C4-2B (cell line): ENCODE results near the gene PEX3.
"Not testable (repeated sequence)": the region's sequence is repeated elsewhere in the genome, so short reads cannot be mapped to it uniquely, and the experiment has no call there.

Experiments
- H3K27ac ChIP-seq: fragments of 450-650 bp; 2 replicates; pipeline ENCODE4 v1.5.1; 2017
- CTCF ChIP-seq: fragments of 450-650 bp; conservative IDR thresholded peaks from 2 replicates; pipeline ENCODE4 v1.5.1; 2017; ENCODE audit warnings: mild to moderate bottlenecking
- ZFX ChIP-seq: fragments of 450-650 bp; IDR thresholded peaks from 2 replicates; pipeline ENCODE4 v1.6.1; 2017

The PEX3 gene

DNA sequence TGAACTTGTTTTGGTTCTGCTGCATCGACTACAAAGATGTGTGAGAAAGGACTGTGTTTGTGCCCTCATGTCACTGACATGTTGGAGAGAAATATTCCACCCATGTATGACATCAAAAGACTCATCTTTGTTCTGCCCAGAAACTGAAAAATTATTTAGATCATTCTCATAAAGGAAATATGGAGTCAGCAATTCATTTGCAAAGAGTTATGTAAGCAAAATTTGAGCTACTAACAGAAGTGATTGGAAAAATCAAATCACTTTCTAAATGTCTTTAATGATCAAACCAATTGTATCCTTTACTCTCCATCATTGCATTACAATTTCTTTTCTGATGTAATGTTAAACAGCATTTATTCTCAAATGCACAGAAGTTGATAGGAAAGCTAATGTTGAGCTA is 19.4 kb upstream of the PEX3 start:
- no peak for TF ChIP-seq ZFX
- no peak for TF ChIP-seq CTCF
- no peak overlapping the region for H3K27ac ChIP-seq

DNA sequence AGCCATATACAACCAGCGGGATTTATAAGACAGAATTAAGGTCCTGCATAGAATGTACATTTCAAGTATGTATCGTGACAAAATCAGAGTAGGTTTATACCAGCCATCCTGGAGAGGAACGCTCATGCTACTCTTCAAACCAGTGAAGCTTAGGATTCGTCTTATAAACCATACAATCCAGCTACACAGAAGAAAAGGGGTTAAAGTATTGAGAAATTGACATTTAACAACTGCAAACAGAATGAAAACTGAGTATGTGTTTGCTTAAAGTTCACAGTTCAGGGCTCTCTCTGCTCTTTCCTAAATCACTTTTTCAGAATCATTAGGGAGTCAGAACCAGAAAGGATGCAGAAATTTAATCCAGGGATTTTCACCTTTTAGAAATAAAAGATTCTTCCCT is 18.0 kb upstream of the PEX3 start:
- no peak for TF ChIP-seq CTCF
- TF ChIP-seq ZFX, result no peak
- H3K27ac ChIP-seq, result no peak overlapping the region

GRCh38 chr6:143441010-143441409 is 9.6 kb upstream of the PEX3 start:
- TF ChIP-seq ZFX (no peak), CTCF (no peak)
- no peak overlapping the region for H3K27ac ChIP-seq

DNA sequence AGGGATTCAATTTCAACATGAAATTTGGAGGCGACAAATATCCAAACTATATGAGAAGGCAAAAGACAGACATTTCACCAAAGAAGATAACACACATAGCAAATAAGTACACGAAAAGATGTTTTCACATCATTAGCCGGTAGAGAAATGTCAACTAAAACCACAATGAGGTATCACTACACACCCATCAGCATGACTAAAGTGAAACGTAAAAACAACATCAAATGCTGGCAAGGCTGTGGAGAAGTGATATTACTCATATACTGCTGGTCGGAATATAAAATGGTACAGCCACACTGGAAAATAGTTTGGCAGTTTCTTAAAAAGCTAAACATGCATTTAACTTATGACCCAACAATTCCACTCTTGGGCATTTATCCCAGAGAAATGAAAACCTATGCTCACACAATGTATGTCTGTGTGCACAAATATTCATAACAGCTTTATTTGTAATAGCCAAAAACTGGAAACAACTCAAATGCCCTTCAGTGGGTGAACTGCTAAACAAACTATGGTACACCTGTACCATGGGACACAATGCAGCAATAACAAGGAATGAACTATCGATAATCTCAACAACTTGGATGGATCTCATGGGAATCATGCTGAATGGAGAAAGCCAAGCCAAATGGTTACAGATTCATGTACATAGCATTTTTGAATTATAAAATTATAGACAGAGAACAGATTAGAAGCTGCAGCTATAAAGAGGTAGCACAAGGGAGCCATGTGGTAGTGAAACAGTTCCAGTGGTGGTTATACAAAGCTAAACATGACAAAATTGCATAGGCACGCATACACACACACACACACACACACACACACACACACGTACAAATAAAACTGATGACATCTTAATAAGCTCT is 8.7 kb upstream of the PEX3 start:
- H3K27ac ChIP-seq, result no peak overlapping the region
- TF ChIP-seq ZFX (no peak), CTCF (no peak)

DNA sequence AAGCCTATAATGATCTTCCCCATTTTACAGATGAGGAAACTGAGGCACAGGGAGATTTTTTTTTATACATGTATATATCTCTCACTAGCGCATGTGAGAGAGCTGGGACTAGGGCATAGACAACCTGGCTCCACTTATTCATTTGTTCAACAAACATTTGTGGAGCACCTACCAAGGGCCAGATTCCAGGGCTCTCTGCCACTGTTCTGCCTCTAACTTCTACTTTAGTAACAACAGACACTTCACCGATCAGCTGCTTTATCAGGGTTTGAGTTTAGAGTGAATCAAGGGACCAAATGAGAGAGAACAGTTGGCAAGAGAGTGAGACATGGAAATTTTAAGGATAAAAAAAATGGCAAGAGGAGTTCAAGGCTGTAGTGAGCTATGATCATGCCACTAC is 7.5 kb upstream of the PEX3 start:
- no peak overlapping the region for H3K27ac ChIP-seq
- TF ChIP-seq CTCF (no peak), ZFX (no peak)

GRCh38 chr6:143447865-143448264 is 2.7 kb upstream of the PEX3 start:
- H3K27ac ChIP-seq, result not testable (repeated sequence)

DNA sequence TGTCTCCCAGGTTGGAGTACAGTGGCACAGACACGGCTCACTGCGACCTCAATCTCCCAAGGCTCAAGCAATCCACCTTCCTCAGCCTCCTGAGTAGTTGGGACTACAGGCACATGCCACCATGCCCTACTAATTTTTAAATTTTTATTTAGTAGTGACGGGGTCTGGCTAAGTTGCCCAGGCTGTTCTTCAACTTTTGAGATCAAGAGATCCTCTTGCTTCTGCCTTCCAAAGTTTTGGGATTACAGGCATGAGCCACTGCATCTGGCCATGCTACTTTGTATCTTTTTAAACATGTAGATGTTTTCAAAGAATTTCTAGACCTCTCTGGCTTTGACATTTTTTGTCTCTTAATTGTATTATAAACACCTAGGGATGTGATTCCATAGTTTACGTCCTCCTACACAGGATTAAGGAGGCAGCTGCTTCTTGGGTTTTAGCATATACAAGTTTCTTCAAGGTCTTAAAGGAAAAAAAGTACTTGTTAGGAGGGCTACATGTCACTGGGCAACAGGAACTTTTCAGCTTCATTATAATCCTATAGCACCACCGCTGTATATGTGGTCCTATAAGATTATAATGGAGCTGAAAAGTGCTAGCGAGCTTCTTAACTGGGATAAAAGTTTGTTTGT is 1.4 kb upstream of the PEX3 start:
- TF ChIP-seq CTCF (no peak), ZFX (no peak)
- peak overlapping the region; percentile 77; the same call in 1 of the 2 replicates for H3K27ac ChIP-seq
